Measurements from ENCODE around the gene GCG.

Gene GCG

GRCh38 chr2:162152147-162152546 lies at the start of gene GCG:
Gene GCG (minus strand): TSS chr2:162152247. CDS start chr2:162149178, 3,069 bp downstream.
- H3K36me3 ChIP-seq (ENCODE audit: control insufficient read depth in 2 of 2, insufficient read depth in 1 of 2, low read length in 2 of 2), result no peaks in the 10 kb centered on the region
- ChIA-PET CTCF (interaction anchor here (0.6 to 7.3 kb wide), 5 partner anchors 11 to 145 kb away, joined by 3 to 112 read pairs (median 4); no protein-coding TSS in a partner anchor), POLR2A (no interaction called here)
- no peaks in the 10 kb centered on the region for H3K4me1 ChIP-seq (ENCODE audit: control insufficient read depth, insufficient read depth, low read length)
- TF ChIP-seq SP2 (tag by site-specific recombination; IDR thresholded peaks at IDR 0.05), result no peak
- no peak for TF ChIP-seq PRDM10 (tag by site-specific recombination; IDR thresholded peaks at IDR 0.05)
- TF ChIP-seq ZBTB7A (tag by site-specific recombination; IDR thresholded peaks at IDR 0.05; ENCODE audit: low read depth), result no peak
- TF ChIP-seq ZNF510 (tag by site-specific recombination; IDR thresholded peaks at IDR 0.05; ENCODE audit: insufficient replicate concordance), result no peak
- no peak for TF ChIP-seq ZNF660 (tag by site-specific recombination; IDR thresholded peaks at IDR 0.05)
- no peak for TF ChIP-seq ZNF692 (tag by site-specific recombination; IDR thresholded peaks at IDR 0.05)
- no peak for TF ChIP-seq ZNF549 (tag by site-specific recombination; IDR thresholded peaks at IDR 0.05)
- no peak for TF ChIP-seq ZNF280C (tag by site-specific recombination; IDR thresholded peaks at IDR 0.05)
- TF ChIP-seq ZNF341 (tag by site-specific recombination; IDR thresholded peaks at IDR 0.05; ENCODE audit: low read depth), result no peak
- TF ChIP-seq ZBTB11 (tag by site-specific recombination; conservative IDR thresholded peaks at IDR 0.05; ENCODE audit: low read depth), result no peak
- TF ChIP-seq ZSCAN4 (tag by site-specific recombination; IDR thresholded peaks at IDR 0.05), result no peak
- TF ChIP-seq ZNF548 (tag by site-specific recombination; IDR thresholded peaks at IDR 0.05), result no peak
- no peak for TF ChIP-seq ZNF239 (tag by site-specific recombination; IDR thresholded peaks at IDR 0.05)
- no peak for TF ChIP-seq ZSCAN30 (tag by site-specific recombination; IDR thresholded peaks at IDR 0.05)
- H3K4me3 ChIP-seq (ENCODE audit: low read depth, low read length), result no peak within 1 kb of the TSS
- H3K27ac ChIP-seq (ENCODE audit: extremely low read depth, low read depth, low read length), result no peak within 1 kb of the TSS
- no peaks in the 10 kb centered on the region for H3K9me3 ChIP-seq (ENCODE audit: control insufficient read depth, insufficient read depth, low read depth, low read length)
